Type B pancreatic cell (in vitro differentiated cells): Measurements from ENCODE around the gene ARHGAP9. TPM values are rescaled to one million over a fixed set of nuclear protein-coding genes. Genes with fewer than 3 reads are reported as not detected.
A peak's percentile ranks its signal among the peaks of the same experiment; 100 is the strongest.

ENCODE experiments used
- DNase-seq: peaks from one replicate; pipeline ENCODE4 v3.0.0; 2021; ENCODE audit warnings: mixed read lengths; ENCODE audit not compliant: unreplicated experiment; ENCODE audit errors: extremely low spot score
- H3K27ac Mint-ChIP-seq: 2 replicates; pipeline ENCODE4 v1.8.0; 2021; ENCODE audit warnings: mild to moderate bottlenecking, mixed read lengths
- H3K27me3 Mint-ChIP-seq: 2 replicates; pipeline ENCODE4 v1.8.0; 2021; ENCODE audit warnings: mixed read lengths
- H3K36me3 Mint-ChIP-seq: 2 replicates; pipeline ENCODE4 v1.8.0; 2021; ENCODE audit warnings: mixed read lengths
- H3K4me1 Mint-ChIP-seq: one replicate; pipeline ENCODE4 v1.8.0; 2021; ENCODE audit warnings: mixed read lengths; ENCODE audit not compliant: unreplicated experiment
- H3K4me3 Mint-ChIP-seq: 2 replicates; pipeline ENCODE4 v1.8.0; 2021; ENCODE audit warnings: mild to moderate bottlenecking, mixed read lengths
- H3K9me3 Mint-ChIP-seq: 2 replicates; pipeline ENCODE4 v1.8.0; 2021; ENCODE audit warnings: mixed read lengths
- total RNA-seq: library from RNA; stranded (reverse); gene quantifications from 2 replicates; pipeline ENCODE4 v1.2.1, GENCODE V29; 2021; ENCODE audit warnings: low replicate concordance
- TF ChIP-seq, protein P1 (sequence below): fragments of 200-600 bp; sonication (generic); conservative IDR thresholded peaks from 2 replicates; pipeline ENCODE4 v1.5.0; 2021; ENCODE audit warnings: antibody characterized with exemption, mild to moderate bottlenecking

Gene ARHGAP9
- total RNA-seq, 1 donor from 2014 or later = 1.8 TPM

DNA sequence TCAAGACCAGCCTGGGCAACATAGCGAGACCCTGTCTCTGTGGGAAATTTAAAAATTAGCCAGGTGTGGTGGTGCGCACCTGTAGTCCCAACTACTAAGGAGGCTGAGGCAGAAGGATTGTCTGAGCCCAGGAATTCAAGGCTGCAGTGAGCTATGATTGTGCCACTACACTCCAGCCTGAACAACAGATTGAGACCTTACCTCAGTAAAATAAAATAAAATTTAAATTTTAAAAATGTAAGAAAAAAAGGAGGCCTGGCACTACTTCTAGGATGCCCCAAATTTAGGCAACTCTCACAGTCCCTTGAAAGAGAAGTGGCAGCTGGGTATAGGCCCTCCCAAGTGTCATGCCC is 25.5 kb downstream of the ARHGAP9 start:
- TF ChIP-seq, protein P1, sequence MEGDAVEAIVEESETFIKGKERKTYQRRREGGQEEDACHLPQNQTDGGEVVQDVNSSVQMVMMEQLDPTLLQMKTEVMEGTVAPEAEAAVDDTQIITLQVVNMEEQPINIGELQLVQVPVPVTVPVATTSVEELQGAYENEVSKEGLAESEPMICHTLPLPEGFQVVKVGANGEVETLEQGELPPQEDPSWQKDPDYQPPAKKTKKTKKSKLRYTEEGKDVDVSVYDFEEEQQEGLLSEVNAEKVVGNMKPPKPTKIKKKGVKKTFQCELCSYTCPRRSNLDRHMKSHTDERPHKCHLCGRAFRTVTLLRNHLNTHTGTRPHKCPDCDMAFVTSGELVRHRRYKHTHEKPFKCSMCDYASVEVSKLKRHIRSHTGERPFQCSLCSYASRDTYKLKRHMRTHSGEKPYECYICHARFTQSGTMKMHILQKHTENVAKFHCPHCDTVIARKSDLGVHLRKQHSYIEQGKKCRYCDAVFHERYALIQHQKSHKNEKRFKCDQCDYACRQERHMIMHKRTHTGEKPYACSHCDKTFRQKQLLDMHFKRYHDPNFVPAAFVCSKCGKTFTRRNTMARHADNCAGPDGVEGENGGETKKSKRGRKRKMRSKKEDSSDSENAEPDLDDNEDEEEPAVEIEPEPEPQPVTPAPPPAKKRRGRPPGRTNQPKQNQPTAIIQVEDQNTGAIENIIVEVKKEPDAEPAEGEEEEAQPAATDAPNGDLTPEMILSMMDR = no peak
- H3K27ac Mint-ChIP-seq = no peak overlapping the region
- no peak overlapping the region for H3K4me3 Mint-ChIP-seq

DNA sequence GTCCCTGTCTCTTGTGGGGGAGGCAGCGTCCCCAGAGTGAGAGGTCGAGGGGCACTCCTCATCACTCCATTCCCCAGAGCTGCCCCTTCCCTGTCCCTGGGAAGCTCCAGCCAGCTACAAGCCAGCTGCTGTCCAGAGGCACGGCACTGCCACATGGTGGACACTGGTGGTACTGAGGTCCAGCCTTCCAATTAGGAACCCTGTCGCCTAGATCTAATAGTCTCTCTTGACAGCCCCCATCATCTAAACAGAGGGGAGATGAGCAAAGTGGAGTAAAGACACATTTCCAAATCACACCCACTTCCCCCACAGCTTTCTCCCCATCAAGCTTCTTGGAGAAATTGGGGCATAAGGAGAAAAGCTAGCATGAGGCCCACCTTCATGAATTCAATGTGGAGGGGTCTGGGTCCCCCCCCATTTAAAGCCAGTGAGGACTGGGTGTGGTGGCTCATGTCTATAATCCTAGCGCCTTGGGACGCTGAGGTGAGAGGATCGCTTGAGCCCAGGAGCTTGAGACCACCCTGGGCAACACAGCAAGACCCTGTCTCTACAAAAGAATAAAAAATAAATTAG is 26.6 kb downstream of the ARHGAP9 start:
- TF ChIP-seq, protein P1 = peak; percentile 90
- H3K27ac Mint-ChIP-seq = no peak overlapping the region
- H3K36me3 Mint-ChIP-seq = no peaks in the 10 kb centered on the region
- peaks cover 3% of the 10 kb centered on the region for H3K27me3 Mint-ChIP-seq
- peaks cover 4% of the 10 kb centered on the region for H3K9me3 Mint-ChIP-seq
- no peak overlapping the region for H3K4me3 Mint-ChIP-seq
- no peak for DNase-seq
- H3K4me1 Mint-ChIP-seq = peaks cover 10% of the 10 kb centered on the region

More for the DNA sequence above, 25.5 kb downstream of the ARHGAP9 start:
- Mint-ChIP-seq H3K9me3 (peaks cover 4% of the 10 kb centered on the region), H3K27me3 (peaks cover 7% of the 10 kb centered on the region), H3K4me1 (peaks cover 15% of the 10 kb centered on the region), H3K36me3 (no peaks in the 10 kb centered on the region)
- DNase-seq = no peak

DNA sequence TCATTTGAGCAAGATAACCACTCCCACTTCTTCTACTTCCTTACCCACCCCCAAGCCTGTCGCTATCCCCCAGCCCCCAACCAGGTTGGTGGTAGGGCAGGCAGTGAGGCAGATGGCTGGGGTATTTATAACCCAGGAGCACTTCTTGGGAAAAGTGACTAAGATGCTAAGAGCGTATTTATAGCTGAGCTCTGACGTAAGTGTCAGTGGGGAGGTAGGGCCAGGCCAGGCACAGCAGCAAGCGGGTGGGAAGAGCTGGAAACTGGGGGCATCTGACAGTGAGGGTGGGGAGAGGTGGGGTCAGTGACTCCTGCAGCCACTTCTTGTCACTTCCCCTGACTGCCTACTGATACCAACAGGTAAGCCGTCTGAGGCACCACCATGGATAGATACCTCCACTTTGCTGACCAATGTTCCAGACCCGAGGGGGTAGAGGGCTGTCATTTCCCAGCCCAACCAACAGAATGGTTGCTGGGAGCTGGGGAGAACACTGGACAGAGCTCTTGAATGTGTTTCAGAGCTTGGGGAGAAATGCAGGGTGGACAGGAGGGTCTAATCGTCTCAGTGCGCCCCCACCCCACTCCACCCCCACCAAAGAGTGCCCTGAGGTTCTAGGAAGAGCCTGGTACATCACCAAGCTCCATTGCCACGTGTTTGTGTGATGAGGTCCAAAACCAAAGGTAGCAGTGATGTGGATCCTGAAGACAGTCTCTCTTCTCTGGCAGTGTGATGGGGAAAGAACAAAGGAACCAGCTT is 27.3 kb downstream of the ARHGAP9 start:
- Mint-ChIP-seq H3K4me3 (no peak overlapping the region), H3K36me3 (no peaks in the 10 kb centered on the region), H3K4me1 (peaks cover 10% of the 10 kb centered on the region), H3K27me3 (peaks cover 3% of the 10 kb centered on the region), H3K27ac (no peak overlapping the region), H3K9me3 (peaks cover 4% of the 10 kb centered on the region)
- TF ChIP-seq, protein P1 = no peak
- no peak for DNase-seq

DNA sequence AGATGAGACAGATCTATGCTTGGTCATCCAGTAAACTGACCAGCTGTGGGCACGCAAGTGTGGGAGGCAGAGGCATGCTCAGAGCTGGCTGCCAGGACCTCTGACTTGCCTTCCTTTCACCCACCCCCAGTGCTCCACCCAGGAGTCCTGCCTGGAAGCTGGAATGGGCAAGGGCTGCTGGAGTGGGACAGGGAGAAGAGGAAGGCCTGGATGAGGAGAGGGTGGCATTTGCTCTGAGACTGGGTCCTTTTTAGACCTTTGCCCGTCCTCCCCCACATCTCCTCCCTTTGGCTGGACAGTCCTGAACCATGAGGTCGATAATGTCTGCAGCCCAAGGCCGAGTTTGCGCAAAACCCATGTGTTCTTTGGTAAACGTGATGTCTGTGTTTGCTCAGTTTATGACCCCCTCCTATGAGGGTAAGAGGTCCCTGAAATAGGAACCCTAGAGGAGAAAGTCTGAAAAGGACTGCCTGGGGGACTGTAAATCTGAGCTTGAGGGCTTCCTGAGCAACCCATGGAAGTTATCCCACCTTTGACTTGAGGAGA is 28.4 kb downstream of the ARHGAP9 start:
- no peak for DNase-seq
- TF ChIP-seq, protein P1 = no peak
- H3K4me3 Mint-ChIP-seq = no peak overlapping the region
- H3K4me1 Mint-ChIP-seq = peaks cover 10% of the 10 kb centered on the region
- peaks cover 3% of the 10 kb centered on the region for H3K27me3 Mint-ChIP-seq
- H3K9me3 Mint-ChIP-seq = peaks cover 4% of the 10 kb centered on the region
- no peak overlapping the region for H3K27ac Mint-ChIP-seq
- no peaks in the 10 kb centered on the region for H3K36me3 Mint-ChIP-seq

DNA sequence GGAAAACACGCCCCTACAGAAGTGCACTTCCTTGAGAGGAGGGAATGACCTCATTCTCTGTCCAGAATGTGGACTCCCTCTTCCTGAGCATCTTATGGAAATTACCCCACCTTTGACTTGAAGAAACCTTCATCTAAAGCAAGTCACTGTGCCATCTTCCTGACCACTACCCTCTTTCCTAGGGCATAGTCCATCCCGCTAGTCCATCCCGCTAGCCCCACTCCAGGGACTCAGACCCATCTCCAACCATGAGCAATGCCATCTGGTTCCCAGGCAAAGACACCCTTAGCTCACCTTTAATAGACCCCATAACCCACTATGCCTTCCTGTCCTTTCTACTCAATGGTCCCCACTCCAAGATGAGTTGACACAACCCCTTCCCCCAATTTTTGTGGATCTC is 29.6 kb downstream of the ARHGAP9 start:
- Mint-ChIP-seq H3K4me1 (peaks cover 5% of the 10 kb centered on the region), H3K27me3 (no peaks in the 10 kb centered on the region), H3K27ac (peak overlapping the region; percentile 25), H3K4me3 (no peak overlapping the region), H3K9me3 (peaks cover 4% of the 10 kb centered on the region), H3K36me3 (no peaks in the 10 kb centered on the region)
- TF ChIP-seq, protein P1 = no peak
- no peak for DNase-seq
